ENCODE data around the gene SNCAIP. TPM values are rescaled to one million over a fixed set of nuclear protein-coding genes. Genes with fewer than 3 reads are reported as not detected.

Gene SNCAIP
- total RNA-seq, 4 donors from 2014 or later = 0.83 to 4.2 (median 2.9) TPM

DNA sequence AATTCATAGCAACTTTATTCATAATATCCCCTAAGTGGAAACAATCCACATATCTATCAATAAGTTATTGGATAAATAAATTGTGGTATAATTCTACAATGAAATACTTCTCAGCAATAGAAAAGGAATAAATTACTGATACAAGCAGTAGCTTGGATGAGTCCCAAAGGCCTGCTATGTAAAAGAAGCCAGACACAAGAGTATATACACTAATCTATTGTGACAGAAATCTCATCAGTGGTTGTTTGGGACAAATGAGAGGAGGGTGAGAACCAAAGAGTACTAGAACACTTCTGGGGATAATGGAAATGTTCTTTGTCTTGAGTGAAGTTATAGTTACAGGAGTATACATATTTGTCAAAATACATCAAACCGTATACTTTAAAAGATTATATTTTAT, 119.3 kb downstream of the SNCAIP start:
- H3K4me3 ChIP-seq = no peak overlapping the region
- peaks cover 0 to 11% (median 9%) of the 10 kb centered on the region in 4 donors for H3K4me1 ChIP-seq
- H3K9me3 ChIP-seq = no peaks in the 10 kb centered on the region
- WGBS = 87% methylated on average over 1 of the region's 1 CpG
- no peaks in the 10 kb centered on the region for H3K27me3 ChIP-seq
- no peak overlapping the region for H3K27ac ChIP-seq (replicated peaks in 1 of 4)
- intact Hi-C loops (cut with DNase I) = no loop called here
- no peak for DNase-seq (ENCODE audit: extremely low spot score)
- no peak for TF ChIP-seq CTCF (IDR thresholded peaks at IDR 0.05)
- no peak for TF ChIP-seq EP300 (IDR thresholded peaks at IDR 0.05)
- no peak for TF ChIP-seq POLR2AphosphoS5 (IDR thresholded peaks at IDR 0.05)
- TF ChIP-seq POLR2A (IDR thresholded peaks at IDR 0.05; ENCODE audit: low read depth) = no peak
- H3K36me3 ChIP-seq = no peaks in the 10 kb centered on the region

- TF ChIP-seq POLR2A (IDR thresholded peaks at IDR 0.05; ENCODE audit: low read depth) (no peak), EP300 (IDR thresholded peaks at IDR 0.05) (no peak), CTCF (IDR thresholded peaks at IDR 0.05) (no peak), POLR2AphosphoS5 (IDR thresholded peaks at IDR 0.05) (no peak)
Observed at GRCh38 chr5:122434205-122434970, 122.4 kb downstream of the SNCAIP start.

DNA sequence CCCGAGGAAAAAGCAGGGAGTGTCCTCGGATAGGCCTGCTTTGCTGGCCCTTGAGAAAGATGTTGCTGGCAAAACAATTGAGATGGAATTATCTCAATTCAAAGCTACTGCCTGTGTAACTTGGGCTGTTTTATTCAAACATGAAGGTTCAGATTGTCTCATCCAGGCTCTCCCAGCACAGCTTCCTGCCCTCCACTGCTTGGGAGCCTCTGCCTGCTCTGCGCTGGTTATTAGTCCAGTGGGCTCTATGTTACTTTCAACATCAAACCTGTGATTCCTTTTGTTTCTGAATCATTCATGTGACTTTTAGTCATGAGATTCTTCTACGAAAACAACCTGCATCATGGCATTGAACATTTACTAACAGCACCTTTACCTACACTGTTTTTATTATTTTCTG, 123.2 kb downstream of the SNCAIP start:
- no peaks in the 10 kb centered on the region for H3K36me3 ChIP-seq
- H3K27ac ChIP-seq (replicated peaks in 1 of 4) = no peak overlapping the region
- TF ChIP-seq CTCF (IDR thresholded peaks at IDR 0.05) (no peak), POLR2A (IDR thresholded peaks at IDR 0.05; ENCODE audit: low read depth) (no peak)
- no peak overlapping the region for H3K4me3 ChIP-seq
- WGBS = 96% methylated on average over 4 of the region's 4 CpGs
- H3K27me3 ChIP-seq = no peaks in the 10 kb centered on the region
- no peak for DNase-seq (ENCODE audit: extremely low spot score)
- H3K4me1 ChIP-seq = peaks cover 0 to 11% (median 9%) of the 10 kb centered on the region in 4 donors
- no peaks in the 10 kb centered on the region for H3K9me3 ChIP-seq
- intact Hi-C loops (cut with DNase I) = no loop called here

More at GRCh38 chr5:122434205-122434970, 122.4 kb downstream of the SNCAIP start:
- Histone ChIP-seq H3K36me3 (no peaks in the 10 kb centered on the region), H3K27ac (replicated peaks in 1 of 4) (no peak overlapping the region), H3K9me3 (no peaks in the 10 kb centered on the region), H3K27me3 (no peaks in the 10 kb centered on the region), H3K4me3 (no peak overlapping the region), H3K4me1 (peaks cover 0 to 11% (median 9%) of the 10 kb centered on the region in 4 donors)
- intact Hi-C loops (cut with DNase I) = no loop called here
- peak; percentile 37 for DNase-seq (ENCODE audit: extremely low spot score)
- WGBS = 67% methylated on average over 5 of the region's 5 CpGs

DNA sequence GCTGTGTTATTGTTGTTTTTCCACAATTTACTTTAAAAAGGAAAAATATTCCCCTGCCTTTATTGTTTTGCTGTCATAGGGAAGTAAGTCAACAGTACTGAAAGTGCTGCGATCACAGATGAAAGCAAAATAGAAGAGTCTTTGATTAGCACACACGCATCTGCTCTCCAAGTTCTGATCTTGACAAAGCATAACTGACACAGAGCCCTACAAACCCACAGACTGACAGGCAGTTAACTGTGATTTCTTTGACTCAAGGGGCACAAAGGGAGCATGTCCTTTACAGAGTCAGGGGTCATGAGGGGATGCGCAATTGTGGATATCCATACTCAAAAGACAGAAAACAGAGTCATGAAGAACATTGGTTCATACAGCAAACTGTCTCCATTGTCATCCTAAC, 123.7 kb downstream of the SNCAIP start:
- Histone ChIP-seq H3K9me3 (no peaks in the 10 kb centered on the region), H3K4me3 (no peak overlapping the region), H3K36me3 (no peaks in the 10 kb centered on the region), H3K27me3 (no peaks in the 10 kb centered on the region), H3K4me1 (peaks cover 0 to 11% (median 9%) of the 10 kb centered on the region in 4 donors), H3K27ac (replicated peaks in 1 of 4) (no peak overlapping the region)
- TF ChIP-seq POLR2AphosphoS5 (IDR thresholded peaks at IDR 0.05) (no peak), CTCF (IDR thresholded peaks at IDR 0.05) (no peak), EP300 (IDR thresholded peaks at IDR 0.05) (no peak), POLR2A (IDR thresholded peaks at IDR 0.05; ENCODE audit: low read depth) (no peak)
- 82% methylated on average over 3 of the region's 3 CpGs for WGBS
- intact Hi-C loops (cut with DNase I) = no loop called here
- no peak for DNase-seq (ENCODE audit: extremely low spot score)

DNA sequence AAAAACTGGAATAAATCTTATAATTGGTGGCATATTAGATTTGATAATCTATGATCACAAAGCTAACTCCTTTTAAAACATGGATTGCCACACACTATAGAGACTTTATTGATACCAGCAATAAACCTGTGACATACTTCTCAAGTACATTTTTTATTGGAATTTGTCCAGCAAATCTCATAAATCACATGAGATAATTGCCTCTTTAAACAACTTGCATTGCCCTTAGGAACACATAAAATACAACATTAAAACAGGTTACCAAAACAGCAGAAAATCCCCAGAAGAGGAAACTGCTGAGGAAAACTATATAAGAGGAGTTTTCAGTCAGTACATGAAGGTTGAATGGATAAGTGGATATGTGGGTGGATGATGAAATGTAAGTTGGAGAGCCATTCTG, 124.6 kb downstream of the SNCAIP start:
- Histone ChIP-seq H3K27ac (replicated peaks in 1 of 4) (no peak overlapping the region), H3K36me3 (no peaks in the 10 kb centered on the region), H3K4me1 (peaks cover 0 to 11% (median 9%) of the 10 kb centered on the region in 4 donors), H3K27me3 (no peaks in the 10 kb centered on the region), H3K4me3 (no peak overlapping the region), H3K9me3 (no peaks in the 10 kb centered on the region)
- DNase-seq (ENCODE audit: extremely low spot score) = no peak
- intact Hi-C loops (cut with DNase I) = no loop called here
- TF ChIP-seq EP300 (IDR thresholded peaks at IDR 0.05) (no peak), POLR2A (IDR thresholded peaks at IDR 0.05; ENCODE audit: low read depth) (no peak), POLR2AphosphoS5 (IDR thresholded peaks at IDR 0.05) (no peak), CTCF (IDR thresholded peaks at IDR 0.05) (no peak)
